ENCODE measurements around the gene WNT7A.

Gene WNT7A

DNA sequence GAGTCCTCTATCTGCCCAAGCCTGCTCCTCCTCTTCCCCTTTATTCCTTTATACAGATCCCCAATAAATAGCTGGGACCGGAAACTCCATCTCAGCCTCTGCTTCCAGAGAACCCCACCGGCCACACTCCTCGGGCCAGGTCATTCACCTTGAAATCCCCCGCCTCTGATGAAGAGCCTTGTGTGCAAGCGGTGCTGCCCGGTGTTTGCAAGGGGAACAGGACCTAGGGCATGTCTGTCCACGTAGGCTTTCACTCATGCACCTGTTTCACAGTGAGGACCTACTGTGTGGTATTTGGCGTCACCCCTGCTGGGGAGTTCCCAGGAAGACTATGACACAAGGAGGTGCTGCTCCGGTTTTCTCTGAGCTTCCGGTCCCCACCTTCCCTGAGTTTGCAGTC lies 54.0 kb downstream of the WNT7A start:
- no peak for DNase-seq

DNA sequence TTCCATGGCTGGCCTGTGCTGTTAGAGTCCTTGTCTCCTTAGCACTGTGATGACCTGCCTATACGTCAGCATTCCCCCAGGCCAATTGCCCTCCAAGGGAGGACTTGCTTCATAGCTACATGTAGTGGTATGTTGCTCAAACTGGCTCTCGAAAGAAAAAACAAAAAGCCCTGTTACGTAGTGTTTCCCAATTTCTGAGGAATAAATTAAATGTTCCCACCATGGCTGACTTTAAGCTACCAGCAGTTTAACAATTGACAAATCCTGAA lies 54.6 kb downstream of the WNT7A start:
- DNase-seq = no peak

DNA sequence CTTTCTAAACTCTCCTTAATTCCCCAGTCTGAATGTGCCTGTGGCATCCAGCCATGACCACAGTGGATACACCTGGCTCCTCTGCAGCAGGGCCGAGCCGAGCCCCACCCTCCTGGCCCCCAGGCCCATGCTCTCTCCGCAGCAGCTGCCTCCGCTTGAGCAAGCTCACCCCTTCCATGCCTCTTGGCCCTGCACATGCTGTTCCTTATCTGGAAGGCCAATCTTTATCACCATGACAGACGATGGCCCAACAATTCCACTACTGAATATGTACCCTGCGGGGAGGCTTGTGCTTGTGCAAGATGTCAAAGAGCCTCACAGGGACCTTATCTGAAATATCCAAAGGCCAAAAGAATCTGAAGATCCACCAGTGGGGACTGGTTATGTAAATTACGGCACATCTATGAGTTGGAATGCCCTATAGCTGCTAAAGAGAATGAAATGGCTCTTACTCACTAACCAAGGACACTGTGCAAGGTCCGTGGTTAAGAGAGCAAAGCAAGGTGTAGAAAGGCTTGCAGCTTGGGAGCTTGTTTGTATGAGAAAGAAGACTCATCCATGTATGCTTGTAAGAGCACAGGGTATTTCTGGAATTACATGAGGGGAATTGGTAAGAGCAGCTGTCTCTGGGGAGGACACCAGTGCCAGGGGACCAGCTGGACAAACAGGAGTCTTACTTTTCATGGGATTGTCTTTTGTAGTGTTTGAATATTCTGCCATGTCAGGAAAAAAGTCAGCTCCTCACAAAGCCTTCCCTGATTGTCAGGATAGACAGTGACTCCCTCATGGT lies 55.2 kb downstream of the WNT7A start:
- no peak for DNase-seq

DNA sequence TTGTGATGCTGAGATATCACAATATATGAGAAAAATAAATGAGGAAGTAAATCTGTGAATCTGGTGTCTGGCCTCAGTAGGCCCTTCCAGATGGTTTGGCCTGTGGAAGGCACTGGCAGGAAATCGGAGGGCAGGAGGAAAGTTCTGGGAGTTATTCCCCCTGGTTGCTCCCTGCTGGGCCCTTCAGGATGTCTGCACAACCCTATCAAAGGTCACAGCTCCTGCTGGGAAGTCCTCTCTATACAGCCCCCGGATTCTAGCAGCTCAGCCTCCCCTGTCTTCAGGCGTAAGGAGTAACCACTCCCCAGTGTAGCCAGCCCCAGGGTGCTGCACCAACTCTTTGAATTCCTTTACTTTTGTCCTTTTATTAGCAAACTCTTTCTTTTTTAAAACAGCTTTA lies 56.2 kb downstream of the WNT7A start:
- DNase-seq = no peak

DNA sequence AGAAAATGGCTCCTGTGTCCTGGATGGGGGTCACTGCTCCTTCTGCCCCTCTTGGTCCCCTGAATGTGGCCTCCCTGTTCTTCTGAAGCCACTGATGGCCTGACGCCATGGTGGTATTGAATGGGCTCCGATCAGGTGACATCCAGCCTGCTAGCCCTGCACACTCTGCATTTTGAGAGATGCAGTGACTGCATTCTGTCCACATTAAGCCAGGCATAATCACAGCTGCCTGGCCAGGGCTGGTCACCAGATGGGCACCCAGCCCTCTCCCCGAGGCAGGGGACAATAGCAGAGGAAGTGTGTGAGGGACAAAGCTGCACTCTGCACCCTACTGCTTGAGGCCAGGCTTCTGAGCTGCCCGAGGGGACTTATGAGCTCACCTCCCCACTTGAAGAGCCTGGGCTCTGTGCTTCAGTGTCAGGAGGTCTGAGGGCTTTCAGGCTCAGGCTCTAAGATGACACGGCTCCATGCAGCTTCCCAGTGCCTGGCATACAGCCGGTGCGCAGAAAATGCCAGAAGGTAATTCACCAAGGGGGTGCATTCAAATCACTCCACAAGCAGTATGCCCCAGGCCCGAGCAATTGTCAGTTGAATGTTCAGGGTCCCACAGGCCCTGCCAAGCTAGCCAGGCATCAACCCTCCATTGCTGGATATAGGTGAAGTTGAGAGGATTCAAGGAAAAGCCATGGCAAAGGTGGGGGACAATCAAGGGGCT lies 56.8 kb downstream of the WNT7A start:
- no peak for DNase-seq

DNA sequence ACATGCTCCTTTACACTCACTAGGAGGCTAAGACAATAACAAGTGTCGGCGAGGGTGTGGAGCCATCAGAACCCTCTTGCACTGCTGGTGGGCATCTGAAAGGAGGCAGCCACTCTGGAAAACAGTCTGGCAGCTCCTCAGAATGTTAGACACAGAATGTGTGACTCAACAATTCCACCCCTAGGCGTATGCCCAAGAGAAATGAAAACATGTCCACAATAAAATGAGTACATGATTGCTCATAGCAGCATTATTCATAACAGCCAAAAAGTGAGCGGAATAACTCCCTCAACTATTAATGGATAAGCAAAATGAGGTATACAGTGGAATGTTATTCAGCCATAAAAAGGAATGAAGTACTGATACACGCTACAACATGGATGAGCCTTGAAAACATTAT lies 57.8 kb downstream of the WNT7A start:
- peak; percentile 13 for DNase-seq

DNA sequence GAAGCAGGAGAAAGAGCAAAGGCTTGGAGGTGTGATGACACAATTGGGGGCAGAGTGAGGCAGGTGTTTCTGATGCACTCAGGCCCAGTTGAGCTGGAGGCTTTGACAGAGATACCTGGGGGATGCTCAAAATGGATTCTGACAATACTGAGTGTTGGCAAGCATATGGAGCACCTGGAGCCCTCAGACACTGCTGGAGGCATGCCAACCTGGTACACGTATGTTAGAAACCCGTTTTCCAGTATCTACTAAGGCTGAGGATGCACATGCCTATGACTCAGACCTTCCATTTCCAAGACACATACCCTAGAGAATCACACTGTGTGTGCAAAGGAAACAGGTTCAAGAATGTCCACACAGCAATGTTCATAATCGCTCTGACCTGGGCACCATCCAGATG lies 58.7 kb downstream of the WNT7A start:
- DNase-seq = no peak

DNA sequence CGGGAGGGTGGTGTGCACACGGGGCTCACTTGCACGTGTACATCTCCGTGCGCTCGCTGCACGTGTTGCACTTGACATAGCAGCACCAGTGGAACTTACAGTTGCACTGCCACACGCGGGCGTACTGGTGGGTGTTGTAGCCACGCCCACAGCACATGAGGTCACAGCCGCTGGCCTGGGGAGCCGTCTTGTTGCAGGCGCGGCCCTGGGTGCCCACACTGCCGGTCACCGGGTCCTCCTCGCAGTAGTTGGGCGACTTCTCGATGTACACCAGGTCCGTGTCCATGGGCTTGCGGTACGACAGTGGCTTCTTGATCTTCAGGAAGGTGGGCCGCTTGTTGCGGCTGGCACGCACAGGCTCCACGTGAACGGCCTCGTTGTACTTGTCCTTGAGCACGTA lies 61.0 kb downstream of the WNT7A start:
- no peak for DNase-seq

DNA sequence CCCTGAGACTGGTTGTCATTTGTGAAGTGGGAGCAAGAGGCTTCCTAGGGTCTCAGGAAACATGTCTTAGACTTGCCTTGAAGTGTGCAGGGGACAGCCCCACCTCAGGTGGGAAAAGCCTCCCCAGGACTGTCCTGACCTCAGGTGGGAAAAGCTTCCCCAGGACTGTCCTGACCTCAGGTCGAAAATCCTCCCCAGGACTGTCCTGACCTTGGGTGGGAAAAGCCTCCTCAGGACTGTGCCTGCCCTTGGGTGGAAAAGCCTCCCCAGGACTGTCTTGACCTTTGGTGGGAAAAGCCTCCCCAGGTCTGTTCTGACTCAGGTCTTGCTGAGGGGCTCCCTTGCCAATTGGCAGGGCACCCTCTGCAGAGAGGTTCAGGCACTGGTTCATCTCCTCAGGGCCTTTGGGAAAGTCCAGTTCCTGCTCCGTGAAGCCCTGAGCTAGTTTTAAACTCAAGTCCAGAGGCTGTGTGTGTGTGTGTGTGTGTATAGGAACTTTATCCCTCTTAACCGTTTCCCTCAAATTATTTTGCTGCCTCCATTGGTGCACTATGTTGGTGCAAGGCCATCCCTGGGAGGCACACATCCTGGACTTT lies 64.7 kb downstream of the WNT7A start:
- DNase-seq = no peak

DNA sequence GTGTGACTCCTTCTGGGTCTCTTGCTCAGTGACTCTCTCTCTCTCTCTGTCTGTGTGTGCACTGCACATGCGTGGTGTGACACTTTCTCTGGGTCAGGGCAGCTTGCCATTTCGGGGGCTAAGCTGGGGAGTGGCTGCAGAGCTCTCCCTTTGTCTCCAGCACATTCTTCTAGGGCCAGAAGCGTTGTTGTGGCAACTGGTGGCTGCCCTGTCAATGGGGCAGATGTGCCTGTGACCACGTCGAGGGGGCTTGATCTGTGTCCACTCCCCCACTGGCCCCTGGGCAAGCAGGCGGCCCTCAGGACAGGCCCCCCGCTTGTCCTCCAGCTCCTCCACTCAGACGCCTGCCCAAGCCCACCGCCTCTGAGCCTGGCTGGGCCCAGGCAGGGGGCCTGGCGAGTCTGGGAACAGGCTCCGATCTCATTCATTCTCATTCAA lies 67.8 kb downstream of the WNT7A start:
- DNase-seq = no peak

DNA sequence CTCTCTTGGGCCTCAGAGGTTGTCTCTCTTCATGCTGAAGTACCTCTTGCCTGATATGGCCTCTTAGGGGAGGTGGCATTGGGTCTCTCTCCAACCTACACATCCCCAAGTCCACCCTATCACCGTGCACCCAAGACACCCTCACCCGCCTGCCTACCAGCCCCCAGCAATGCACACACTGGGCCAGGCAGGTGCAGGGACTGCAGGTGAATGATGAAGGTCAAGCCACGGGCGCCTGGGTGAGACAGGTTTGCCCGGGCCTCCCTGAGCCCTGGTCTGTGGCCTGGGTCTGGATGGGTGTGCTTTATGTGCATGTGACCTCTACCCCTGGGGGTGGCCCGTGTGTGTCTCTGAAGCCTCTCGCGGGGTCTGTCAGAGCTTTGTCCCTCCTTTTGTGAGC lies 68.3 kb downstream of the WNT7A start:
- no peak for DNase-seq

DNA sequence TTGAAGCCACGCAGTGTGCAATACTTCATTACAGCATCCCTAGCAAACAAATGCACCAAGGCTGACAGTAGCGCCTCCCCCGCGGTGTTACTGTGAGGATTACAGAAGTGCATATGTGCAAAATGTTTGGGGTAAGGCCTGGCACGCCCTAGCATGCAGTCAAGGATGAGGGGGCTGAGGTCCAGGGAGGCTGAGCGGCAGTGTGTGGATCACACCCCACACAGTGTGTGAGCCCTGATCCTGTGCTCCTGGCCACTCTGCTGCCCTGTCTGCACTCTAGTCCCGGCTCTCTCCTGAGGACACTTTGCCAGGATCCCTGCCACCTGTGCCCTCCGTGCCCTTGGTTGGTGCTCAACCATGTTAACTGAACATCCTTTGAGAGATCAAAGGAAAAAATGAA lies 71.3 kb downstream of the WNT7A start:
- DNase-seq = no peak

DNA sequence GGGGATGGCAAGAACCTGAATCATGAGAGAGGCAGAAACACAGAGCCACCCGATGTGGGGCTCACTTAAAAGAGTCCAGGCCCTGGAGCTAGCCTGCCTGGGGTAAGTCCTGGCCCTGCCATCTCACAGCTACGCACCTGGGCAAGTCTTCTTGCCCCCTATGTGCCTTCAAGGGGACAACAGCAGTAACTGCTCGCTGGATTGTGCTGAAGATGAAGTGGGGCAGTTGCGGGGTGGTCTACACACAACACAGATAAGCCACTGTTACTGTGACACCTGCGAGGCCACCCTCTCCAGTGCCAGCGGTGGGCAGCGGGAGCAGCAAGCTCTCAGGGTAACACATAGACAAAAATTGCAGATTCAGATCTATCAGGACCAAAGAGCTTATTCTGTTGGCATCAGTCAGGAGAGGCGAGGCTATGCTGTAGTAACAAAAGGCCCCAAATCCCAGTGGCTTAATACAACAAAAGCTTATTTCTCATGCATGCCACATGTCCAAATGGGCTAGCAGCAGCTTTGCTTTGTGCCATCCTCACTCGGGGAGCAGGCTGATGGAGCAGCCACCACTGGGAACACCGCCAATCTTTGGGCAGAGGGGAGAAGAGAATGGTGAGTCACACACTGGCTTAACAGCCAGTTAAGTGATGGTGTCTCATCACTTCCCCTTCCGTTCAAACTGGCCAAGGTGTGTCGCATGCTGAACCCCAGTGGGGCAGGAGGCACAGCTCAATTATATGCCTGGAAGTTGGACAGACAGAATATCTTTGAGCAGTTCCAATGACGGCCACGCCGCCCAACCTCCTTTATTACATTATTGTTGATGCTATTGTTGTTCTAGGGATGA lies 78.3 kb downstream of the WNT7A start:
- DNase-seq = no peak

DNA sequence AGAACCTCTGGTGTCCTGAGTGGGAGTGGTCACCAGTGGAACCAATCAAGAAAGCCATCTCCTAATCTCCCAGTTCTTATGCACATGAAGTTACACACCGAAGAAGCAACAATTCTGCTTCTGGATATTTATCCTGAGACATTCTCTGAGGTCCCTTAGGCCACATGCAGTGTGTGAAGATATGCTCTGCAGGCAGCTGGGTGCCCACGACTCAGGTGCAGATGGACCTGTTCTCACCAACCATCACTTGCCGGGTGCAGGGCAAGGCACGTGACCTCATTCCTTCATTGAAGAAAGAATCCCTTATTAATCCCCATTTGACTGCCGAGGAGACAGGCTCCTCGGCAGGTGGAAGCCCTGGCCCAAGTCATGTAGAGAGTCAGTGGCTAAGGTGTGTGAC lies 79.8 kb downstream of the WNT7A start:
- DNase-seq = no peak

DNA sequence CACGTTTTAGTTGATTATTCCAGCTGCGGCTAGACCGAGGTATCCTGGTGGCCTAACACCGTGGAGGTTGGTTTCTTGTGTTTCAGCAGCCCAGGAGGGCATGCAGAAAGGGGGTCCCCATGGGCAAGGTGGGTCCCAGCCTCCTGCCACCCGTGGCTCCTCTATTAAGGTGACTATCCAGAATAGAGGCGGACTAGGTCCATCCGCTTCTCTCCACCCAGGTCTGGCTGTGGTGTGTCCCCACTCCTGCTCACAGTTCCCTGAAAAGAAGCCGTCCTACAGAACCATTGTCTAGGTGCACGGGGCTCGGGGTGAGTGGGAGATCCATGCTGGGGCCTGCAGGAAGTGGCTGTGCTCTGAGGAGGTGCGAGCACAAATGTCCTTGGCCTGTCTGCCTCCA lies 81.5 kb downstream of the WNT7A start:
- no peak for DNase-seq

DNA sequence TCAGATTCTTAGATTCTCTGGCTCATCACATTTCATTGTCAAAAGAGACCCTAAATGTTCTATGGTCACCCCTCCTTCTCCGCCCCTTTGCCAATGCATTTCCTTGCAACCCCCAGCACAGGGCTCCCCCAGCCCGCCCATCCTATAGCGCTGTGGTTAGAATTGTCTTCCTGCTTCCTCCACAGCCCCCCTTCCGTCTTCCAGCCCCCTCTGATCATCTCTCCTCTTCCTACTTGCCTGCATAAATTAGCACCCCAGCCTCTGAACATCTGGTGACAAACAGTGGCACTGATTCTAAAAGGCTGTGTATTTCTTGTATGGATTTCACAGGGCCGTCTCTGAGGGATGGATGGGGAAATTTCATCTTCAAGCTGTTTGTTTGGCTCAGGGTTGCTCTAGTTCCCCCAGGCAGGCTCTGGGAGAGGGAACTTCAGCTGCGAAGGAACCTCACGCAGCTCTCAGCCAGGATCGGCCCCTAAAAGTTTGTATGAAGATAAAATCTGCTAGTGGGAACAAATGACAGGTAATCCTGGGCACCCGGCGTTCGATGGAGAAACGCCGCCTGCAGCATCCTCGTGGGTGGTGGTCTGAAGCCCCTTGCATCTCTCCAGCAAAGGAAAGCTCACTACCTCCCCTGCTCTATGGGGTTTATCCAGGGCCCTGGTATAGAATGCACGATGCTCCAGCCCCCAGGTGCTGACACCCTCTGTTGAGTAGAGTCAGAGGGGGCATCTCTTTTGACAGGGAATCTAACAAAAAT lies 83.0 kb downstream of the WNT7A start:
- no peak for DNase-seq

DNA sequence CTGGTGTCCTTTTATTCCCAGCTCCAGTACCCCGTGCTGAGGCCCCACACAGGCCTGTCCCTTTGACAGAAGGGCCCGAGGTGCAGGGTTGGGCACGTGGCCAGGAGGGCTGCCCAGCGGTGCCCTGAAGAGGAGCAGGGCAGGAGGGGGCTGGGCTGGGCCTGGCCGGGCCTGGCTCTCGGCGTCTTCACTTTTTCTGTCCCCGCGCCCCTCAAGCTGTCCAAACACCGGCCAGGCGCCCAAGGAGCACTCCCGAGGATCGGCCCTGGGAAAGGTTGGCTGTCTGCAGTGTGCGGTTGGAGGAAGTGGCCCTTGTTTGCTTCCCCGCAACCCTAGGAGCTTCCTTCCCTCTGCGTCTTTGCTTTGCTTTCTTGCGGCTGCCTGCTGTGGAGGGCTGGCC lies 84.1 kb downstream of the WNT7A start:
- no peak for DNase-seq

DNA sequence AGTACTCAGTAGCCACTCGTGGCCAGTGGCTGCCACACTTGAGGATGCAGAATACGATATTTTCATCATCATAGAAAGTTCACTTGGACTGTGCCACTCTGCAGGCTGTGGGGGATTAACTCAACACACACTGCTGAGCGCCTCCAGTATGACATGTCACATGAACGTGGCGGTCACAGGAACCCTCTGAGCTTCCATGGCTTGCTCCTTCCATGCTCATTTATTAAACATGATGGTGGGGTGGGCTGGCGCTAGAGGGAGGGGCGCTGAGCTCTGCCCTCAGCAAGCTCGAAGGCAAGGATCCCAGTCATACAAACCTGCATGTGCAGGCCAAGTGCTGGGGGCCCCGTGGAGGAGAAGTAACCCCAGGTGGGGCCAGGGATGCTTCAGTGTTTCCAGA lies 85.5 kb downstream of the WNT7A start:
- no peak for DNase-seq

DNA sequence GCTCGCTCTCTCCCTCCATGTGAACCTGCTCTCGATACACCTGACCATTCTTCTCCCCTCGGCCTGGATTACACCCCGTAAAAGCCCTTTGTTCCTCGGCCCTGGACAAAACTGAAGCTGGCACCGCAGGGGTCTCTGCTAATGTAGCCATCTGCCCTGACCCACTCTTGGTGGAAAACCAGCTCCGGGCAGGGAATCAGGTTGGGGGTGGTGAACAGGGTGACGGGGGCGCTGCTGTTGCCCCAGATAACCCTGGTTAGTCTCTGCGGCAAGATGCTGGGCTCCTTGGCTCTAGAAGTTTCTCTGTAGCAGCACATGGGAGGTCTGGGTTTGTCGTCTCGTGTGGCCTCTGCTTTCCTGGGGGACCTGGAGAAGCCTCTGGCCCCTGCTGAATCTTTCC lies 86.4 kb downstream of the WNT7A start:
- no peak for DNase-seq

DNA sequence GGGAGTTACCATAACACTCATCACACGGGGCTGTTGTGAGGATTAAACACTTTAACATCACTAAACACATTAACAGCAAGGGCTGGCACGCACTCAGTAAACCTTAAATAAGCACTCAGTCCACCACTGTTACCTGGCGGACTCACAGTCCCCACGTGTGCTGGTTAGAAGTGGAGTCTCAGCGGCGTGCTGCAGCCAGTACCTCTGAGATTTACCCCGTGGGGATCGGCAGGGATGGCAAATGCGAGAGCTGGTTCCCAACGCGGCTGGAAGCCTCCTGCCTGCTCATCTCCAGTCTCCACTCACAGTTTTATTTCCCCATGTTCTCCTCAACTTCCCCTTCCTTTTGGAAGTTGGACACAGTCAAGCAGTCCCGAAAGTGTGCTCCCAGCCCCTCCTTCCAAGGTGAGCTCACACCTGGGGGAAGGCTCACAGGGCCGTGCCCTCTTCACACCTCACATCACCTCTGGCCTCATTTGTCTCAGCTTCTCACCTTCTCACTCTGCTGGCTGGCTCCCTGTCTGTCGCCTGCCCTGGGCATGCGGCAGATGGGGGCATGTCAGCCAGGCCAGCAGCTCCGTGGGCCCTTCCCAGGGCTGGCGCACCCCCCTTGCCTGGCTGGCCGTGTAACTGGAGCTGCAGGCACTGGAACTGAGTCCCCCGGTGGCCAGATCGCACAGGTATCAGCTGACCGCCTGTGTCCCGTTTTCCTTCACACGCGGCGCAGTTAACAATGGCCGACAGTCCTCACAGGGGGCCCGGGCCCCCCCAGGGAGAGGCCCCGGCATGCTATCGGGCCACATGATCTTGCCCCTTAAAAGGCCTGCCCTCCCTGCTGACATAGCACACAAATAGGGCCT lies 87.1 kb downstream of the WNT7A start:
- DNase-seq = no peak

DNA sequence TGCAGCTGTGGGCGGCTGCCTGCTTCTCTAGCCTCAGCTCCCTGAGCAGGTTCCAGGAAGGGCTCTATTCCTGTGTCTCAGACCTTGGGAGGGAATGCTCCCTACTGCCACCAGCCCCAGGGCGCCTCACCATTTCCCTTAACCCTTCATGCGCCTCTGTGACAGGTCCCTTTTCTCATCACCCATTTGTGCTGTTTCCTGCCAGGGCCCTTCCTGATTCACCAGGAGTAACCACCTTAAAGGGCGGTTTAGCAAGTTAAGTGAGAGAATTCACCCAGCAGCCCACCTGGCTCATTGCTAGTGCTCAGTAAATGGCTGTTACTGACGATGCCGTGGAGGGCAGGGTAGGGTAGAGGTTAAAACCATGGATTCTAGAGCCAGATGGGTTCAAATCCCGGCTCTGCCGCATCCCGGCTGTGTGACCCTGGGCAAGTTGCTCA lies 87.8 kb downstream of the WNT7A start:
- no peak for DNase-seq

Measured in T1000 (cell line).